SK-N-MC (cell line): ENCODE results near the gene MPPED2.

Experiments used
- EZH2 ChIP-seq: fragments of 200-600 bp; sonication (generic); IDR thresholded peaks from one replicate; pipeline ENCODE4 v1.6.1; 2017; ENCODE audit warnings: antibody characterized with exemption
- POLR2AphosphoS5 ChIP-seq: IDR thresholded peaks from 2 replicates; pipeline ENCODE4 v1.6.1; 2012; ENCODE audit warnings: mild to moderate bottlenecking, low read depth, low read length, borderline replicate concordance

DNA sequence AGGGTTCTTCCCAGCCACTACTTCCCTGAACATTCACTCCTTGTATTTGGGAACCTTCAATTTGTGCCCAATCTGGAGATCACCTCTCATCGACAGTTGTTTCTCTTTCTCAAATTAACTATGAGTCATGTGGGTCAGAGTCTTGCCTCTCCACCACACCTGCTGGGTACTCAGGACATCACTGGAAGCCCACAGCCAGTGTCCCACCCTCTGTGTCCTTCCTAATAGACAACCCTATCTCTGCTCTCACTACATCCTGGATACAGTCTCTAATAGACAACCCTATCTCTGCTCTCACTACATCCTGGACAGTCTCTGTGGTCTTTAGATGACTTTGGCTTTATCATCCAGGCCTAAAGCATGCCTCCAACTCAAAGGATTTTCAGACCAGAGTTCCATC is 193.1 kb downstream of the MPPED2 start:
- TF ChIP-seq POLR2AphosphoS5 (no peak), EZH2 (no peak)
